Common myeloid progenitor, CD34-positive (primary cell): ENCODE results near the gene TMEM191C. TPM values are rescaled to one million over a fixed set of nuclear protein-coding genes. Genes with fewer than 3 reads are reported as not detected.
"Not testable (repeated sequence)": the region's sequence is repeated elsewhere in the genome, so short reads cannot be mapped to it uniquely, and the experiment has no call there.

Experiments
- CTCF ChIA-PET: fragments of 350-600 bp; sonication (Branson Sonifier 250); formaldehyde crosslinking; loops from one replicate; lab custom pipeline; 2021; ENCODE audit warnings: antibody characterized with exemption; lab: Charles Lee
- POLR2A ChIA-PET: fragments of 350-600 bp; sonication (Branson Sonifier 250); formaldehyde crosslinking; loops from one replicate; lab custom pipeline; 2021; ENCODE audit warnings: antibody characterized with exemption; lab: Charles Lee
- DNase-seq, 3 donors: peaks; one replicate each; pipeline versions ENCODE4 v3.0.0 to v3.0.0-alpha.2; 2013
- H3K27ac ChIP-seq, 2 experiments: 1 replicate in 1 of 2; 2 replicates in 1 of 2; pipeline ENCODE4 v1.7.0; 2013; ENCODE audit warnings: inconsistent platforms in 2 of 2, low read length in 2 of 2, mild to moderate bottlenecking in 2 of 2, low read depth in 1 of 2, moderate library complexity in 1 of 2; ENCODE audit not compliant: severe bottlenecking in 2 of 2, insufficient read depth in 1 of 2, poor library complexity in 1 of 2
- H3K27me3 ChIP-seq, 5 experiments: replicated peaks in 2 of 5; 1 replicate in 3 of 5; 2 replicates in 2 of 5; pipeline versions ENCODE4 v1.6.1 to v1.7.0; 2013; ENCODE audit warnings: low read length in 4 of 5, mild to moderate bottlenecking in 2 of 5, moderate library complexity in 2 of 5, inconsistent platforms in 1 of 5; ENCODE audit not compliant: insufficient read depth in 5 of 5, control insufficient read depth in 4 of 5
- H3K36me3 ChIP-seq, 4 experiments: 1 replicate in 2 of 4; 2 replicates in 2 of 4; pipeline versions ENCODE4 v1.6.1 to v1.7.0; 2013; ENCODE audit warnings: low read length in 3 of 4, control low read depth in 1 of 4, mild to moderate bottlenecking in 1 of 4; ENCODE audit not compliant: control insufficient read depth in 4 of 4, insufficient read depth in 4 of 4
- H3K4me1 ChIP-seq, 4 experiments: 1 replicate in 3 of 4; 2 replicates in 1 of 4; pipeline versions ENCODE4 v1.6.1 to v1.7.1; 2013; ENCODE audit warnings: low read length in 3 of 4, mild to moderate bottlenecking in 3 of 4, control low read depth in 1 of 4, inconsistent platforms in 1 of 4, moderate library complexity in 1 of 4; ENCODE audit not compliant: control insufficient read depth in 4 of 4, insufficient read depth in 4 of 4; ENCODE audit errors: control extremely low read depth in 1 of 4
- H3K4me3 ChIP-seq, 7 experiments: 1 replicate in 4 of 7; 2 replicates in 3 of 7; pipeline versions ENCODE4 v1.5.1 to v1.7.0; 2013; ENCODE audit warnings: mild to moderate bottlenecking in 7 of 7, low read length in 6 of 7, moderate library complexity in 6 of 7, inconsistent platforms in 2 of 7, low read depth in 2 of 7, control low read depth in 1 of 7; ENCODE audit not compliant: insufficient read depth in 4 of 7, control insufficient read depth in 1 of 7; ENCODE audit errors: extremely low read depth in 1 of 7
- H3K9me3 ChIP-seq, 5 experiments: 1 replicate in 4 of 5; 2 replicates in 1 of 5; pipeline versions ENCODE4 v1.6.1 to v1.7.1; 2013; ENCODE audit warnings: low read length in 4 of 5, mild to moderate bottlenecking in 2 of 5, inconsistent platforms in 1 of 5, low read depth in 1 of 5, moderate library complexity in 1 of 5; ENCODE audit not compliant: control insufficient read depth in 4 of 5, insufficient read depth in 2 of 5; ENCODE audit errors: control extremely low read depth in 1 of 5
- WGBS: methylation state at CpG from one replicate; pipeline ENCODE4 v1.1.5; 2013; ENCODE audit not compliant: insufficient coverage; 5-methylcytosine and 5-hydroxymethylcytosine counted together
- polyA plus RNA-seq: library from polyadenylated mRNA; unstranded; fragments of 120-200 nt; gene quantifications from one replicate; pipeline ENCODE4 v1.2.1, GENCODE V29; 2013

The TMEM191C gene
- polyA plus RNA-seq, result 2.1 TPM

- H3K27ac ChIP-seq, H3K4me1 ChIP-seq, POLR2A ChIA-PET, H3K27me3 ChIP-seq, H3K36me3 ChIP-seq, DNase-seq, CTCF ChIA-PET, H3K9me3 ChIP-seq: not testable (repeated sequence)
- WGBS, result no CpG with 5 or more reads among the region's 74 CpGs
- H3K4me3 ChIP-seq, result peak within 1 kb of the TSS in 4 of 7 experiments; percentile 19 to 59 (median 35)
These were observed at the start of gene TMEM191C for GRCh38 chr22:21467337-21468193. Gene TMEM191C, plus strand, starts transcription at chr22:21467387. Its CDS starts 73 bp downstream, at chr22:21467460.

- H3K4me1 ChIP-seq, H3K27me3 ChIP-seq, CTCF ChIA-PET, DNase-seq, POLR2A ChIA-PET, H3K27ac ChIP-seq, H3K36me3 ChIP-seq, H3K9me3 ChIP-seq: not testable (repeated sequence)
- H3K4me3 ChIP-seq, result peak overlapping the region in 6 of 7 experiments; percentile 20 to 70 (median 51)
- no CpG with 5 or more reads among the region's 33 CpGs for WGBS
These were observed 49.3 kb upstream of the TMEM191C start for GRCh38 chr22:21417853-21418252.

GRCh38 chr22:21418974-21419638, 48.1 kb upstream of the TMEM191C start:
- H3K4me1 ChIP-seq, H3K4me3 ChIP-seq, H3K9me3 ChIP-seq, POLR2A ChIA-PET, H3K36me3 ChIP-seq, H3K27me3 ChIP-seq, DNase-seq, CTCF ChIA-PET, H3K27ac ChIP-seq: not testable (repeated sequence)
- 100% methylated on average over 1 of the region's 15 CpGs for WGBS

GRCh38 chr22:21420180-21420763, 46.9 kb upstream of the TMEM191C start:
- H3K9me3 ChIP-seq, POLR2A ChIA-PET, CTCF ChIA-PET, H3K36me3 ChIP-seq, DNase-seq, H3K27me3 ChIP-seq, H3K4me1 ChIP-seq, H3K27ac ChIP-seq, H3K4me3 ChIP-seq: not testable (repeated sequence)
- no CpG with 5 or more reads among the region's 19 CpGs for WGBS

- H3K36me3 ChIP-seq, H3K9me3 ChIP-seq, H3K27ac ChIP-seq, H3K4me3 ChIP-seq, H3K4me1 ChIP-seq, DNase-seq, H3K27me3 ChIP-seq, POLR2A ChIA-PET, CTCF ChIA-PET: not testable (repeated sequence)
- no CpG with 5 or more reads among the region's 12 CpGs for WGBS
These were observed 43.0 kb upstream of the TMEM191C start for GRCh38 chr22:21424084-21424709.

GRCh38 chr22:21434378-21435233, 32.6 kb upstream of the TMEM191C start:
- H3K36me3 ChIP-seq, DNase-seq, H3K27me3 ChIP-seq, H3K9me3 ChIP-seq, CTCF ChIA-PET, POLR2A ChIA-PET, H3K4me3 ChIP-seq, H3K4me1 ChIP-seq, H3K27ac ChIP-seq: not testable (repeated sequence)
- WGBS, result no CpG with 5 or more reads among the region's 15 CpGs
